Body of pancreas (tissue), 4 donors: Measurements from ENCODE around the gene VMAC. TPM values are rescaled to one million over a fixed set of nuclear protein-coding genes. Genes with fewer than 3 reads are reported as not detected.

Experiments used
- ATAC-seq: fragments of 150-250 bp; one replicate; pipeline ENCODE4 v1.9.1; 2016
- DNase-seq, 4 donors: peaks; one replicate each; pipeline ENCODE4 v3.0.0-alpha.2; 2019
- H3K27ac ChIP-seq, 4 donors: fragments of 200-600 bp; sonication (generic); 1 replicate in 3 of 4; 2 replicates in 1 of 4; pipeline versions ENCODE4 v1.5.1 to v1.6.1; 2016 to 2019; ENCODE audit warnings: mild to moderate bottlenecking in 1 of 4, mixed read lengths in 1 of 4, moderate library complexity in 1 of 4
- H3K27me3 ChIP-seq, 2 donors: fragments of 200-600 bp; sonication (generic); one replicate each; pipeline ENCODE4 v1.6.0; 2016; ENCODE audit warnings: mild to moderate bottlenecking in 1 of 2
- H3K36me3 ChIP-seq, 2 donors: fragments of 200-600 bp; sonication (generic); replicated peaks in 1 of 2; 2 replicates each; pipeline ENCODE4 v1.5.1; 2016; ENCODE audit warnings: low read depth in 2 of 2; ENCODE audit not compliant: insufficient read depth in 1 of 2
- H3K4me1 ChIP-seq: fragments of 200-600 bp; sonication (generic); one replicate; pipeline ENCODE4 v1.6.0; 2016
- H3K4me3 ChIP-seq, 2 donors: fragments of 200-600 bp; sonication (generic); 1 replicate in 1 of 2; 2 replicates in 1 of 2; pipeline ENCODE4 v1.5.1; 2016 to 2019
- H3K9me3 ChIP-seq, 3 donors: fragments of 200-600 bp; sonication (generic); 1 replicate in 2 of 3; 2 replicates in 1 of 3; pipeline ENCODE4 v1.5.1; 2016
- POLR2A ChIP-seq, 3 donors: fragments of 450-650 bp; IDR thresholded peaks; one replicate each; pipeline ENCODE4 v1.6.1; 2016; ENCODE audit warnings: antibody characterized with exemption in 3 of 3, mild to moderate bottlenecking in 2 of 3
- WGBS, 2 donors: methylation state at CpG; one replicate each; pipeline ENCODE4 v1.1.5; 2017; 5-methylcytosine and 5-hydroxymethylcytosine counted together
- intact Hi-C: fragments of 100-400 bp; cut with DNase I; formaldehyde crosslinking; loops from one replicate; pipeline ENCODE4 v1.15.1; 2023
- total RNA-seq, 2 donors: library from RNA; depleted of rRNA; stranded (reverse); fragments of >200 nt; gene quantifications; one replicate each; pipeline ENCODE4 v1.1.0, GENCODE V29; 2016
- TF ChIP-seq, protein P1 (sequence below), 7 experiments: fragments of 450-650 bp in 4 of 7; fragments of 200-600 bp in 3 of 7; sonication (generic) in 3 of 7; IDR thresholded peaks; one replicate each; pipeline ENCODE4 v1.5.1; 2016 to 2019; ENCODE audit warnings: antibody characterized with exemption in 7 of 7

The VMAC gene
- total RNA-seq, 2 donors from 2014 or later, result 12.5 to 15.3 TPM

GRCh38 chr19:5893296-5893903, 11.3 kb upstream of the VMAC start:
- 67 to 70% methylated on average over 11 to 13 of the region's 13 CpGs for WGBS, 2 donors

DNA sequence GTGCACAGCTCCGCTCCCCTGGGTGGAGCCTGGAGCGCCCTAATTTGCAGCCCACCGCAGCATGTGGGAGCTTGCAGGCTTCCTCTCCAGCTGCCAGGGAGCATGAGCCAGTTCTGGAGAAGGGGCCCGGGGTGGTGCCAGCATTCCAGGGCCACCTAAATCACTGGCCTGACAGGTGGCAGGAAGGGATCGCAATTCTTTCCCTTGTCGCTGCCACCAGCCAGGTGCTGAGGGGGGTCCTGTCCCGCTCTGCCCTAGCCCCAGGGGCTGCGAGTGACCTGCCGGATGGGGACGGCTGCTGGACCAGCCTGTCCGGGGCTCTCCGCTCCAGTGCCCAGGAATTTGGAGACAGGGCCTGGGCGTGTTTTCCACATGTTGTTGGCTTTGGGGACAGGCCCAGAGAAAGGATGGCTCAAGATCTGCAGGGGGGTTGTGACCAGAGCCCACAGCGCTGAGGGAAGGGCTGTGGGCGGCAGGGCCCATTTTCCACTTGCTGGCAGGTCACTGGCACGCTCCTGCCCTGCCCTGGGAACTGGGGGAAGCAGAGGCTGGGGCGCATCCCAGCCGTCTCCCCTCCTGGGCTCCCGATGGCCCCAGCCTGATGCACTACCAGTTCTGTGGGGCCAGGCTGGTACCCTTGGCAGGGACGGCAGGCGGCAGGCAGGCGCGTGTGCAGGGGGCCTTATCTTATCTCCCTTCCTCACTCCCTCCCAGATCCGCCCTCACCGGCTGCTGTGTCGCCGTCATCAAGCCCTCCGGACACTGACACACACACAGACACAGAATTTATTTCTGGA, 10.6 kb upstream of the VMAC start:
- H3K9me3 ChIP-seq, result no peaks in the 10 kb centered on the region
- ATAC-seq (no peak), DNase-seq (no peak)
- no peak overlapping the region for H3K4me3 ChIP-seq
- peaks cover 5 to 7% of the 10 kb centered on the region in 2 donors for H3K36me3 ChIP-seq
- H3K27ac ChIP-seq, result no peak overlapping the region
- intact Hi-C loops, result loop anchor here (5.0 kb wide), 1 partner anchor 87 kb away; the partner anchor contains the start of gene NRTN
- 60 to 68% methylated on average over 1 to 17 of the region's 28 CpGs for WGBS, 2 donors
- H3K4me1 ChIP-seq, result peaks cover 4% of the 10 kb centered on the region
- TF ChIP-seq POLR2A (IDR thresholded peaks at IDR 0.05), result no peak
- TF ChIP-seq, protein P1, sequence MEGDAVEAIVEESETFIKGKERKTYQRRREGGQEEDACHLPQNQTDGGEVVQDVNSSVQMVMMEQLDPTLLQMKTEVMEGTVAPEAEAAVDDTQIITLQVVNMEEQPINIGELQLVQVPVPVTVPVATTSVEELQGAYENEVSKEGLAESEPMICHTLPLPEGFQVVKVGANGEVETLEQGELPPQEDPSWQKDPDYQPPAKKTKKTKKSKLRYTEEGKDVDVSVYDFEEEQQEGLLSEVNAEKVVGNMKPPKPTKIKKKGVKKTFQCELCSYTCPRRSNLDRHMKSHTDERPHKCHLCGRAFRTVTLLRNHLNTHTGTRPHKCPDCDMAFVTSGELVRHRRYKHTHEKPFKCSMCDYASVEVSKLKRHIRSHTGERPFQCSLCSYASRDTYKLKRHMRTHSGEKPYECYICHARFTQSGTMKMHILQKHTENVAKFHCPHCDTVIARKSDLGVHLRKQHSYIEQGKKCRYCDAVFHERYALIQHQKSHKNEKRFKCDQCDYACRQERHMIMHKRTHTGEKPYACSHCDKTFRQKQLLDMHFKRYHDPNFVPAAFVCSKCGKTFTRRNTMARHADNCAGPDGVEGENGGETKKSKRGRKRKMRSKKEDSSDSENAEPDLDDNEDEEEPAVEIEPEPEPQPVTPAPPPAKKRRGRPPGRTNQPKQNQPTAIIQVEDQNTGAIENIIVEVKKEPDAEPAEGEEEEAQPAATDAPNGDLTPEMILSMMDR (IDR thresholded peaks at IDR 0.05), result no peak
- H3K27me3 ChIP-seq, result no peaks in the 10 kb centered on the region

More at GRCh38 chr19:5893296-5893903, 11.3 kb upstream of the VMAC start:
- ATAC-seq (no peak), DNase-seq (no peak)
- Histone ChIP-seq H3K9me3 (no peaks in the 10 kb centered on the region), H3K36me3 (peaks cover 5 to 7% of the 10 kb centered on the region in 2 donors), H3K27ac (no peak overlapping the region), H3K4me1 (peaks cover 4% of the 10 kb centered on the region), H3K4me3 (no peak overlapping the region), H3K27me3 (no peaks in the 10 kb centered on the region)
- intact Hi-C loops, result loop anchor here (5.0 kb wide), 1 partner anchor 86 kb away; the partner anchor contains the start of gene NRTN
- TF ChIP-seq POLR2A (IDR thresholded peaks at IDR 0.05), result no peak
- TF ChIP-seq, protein P1 (IDR thresholded peaks at IDR 0.05), result no peak

GRCh38 chr19:5894704-5895349, 9.8 kb upstream of the VMAC start:
- Histone ChIP-seq H3K36me3 (peaks cover 5 to 7% of the 10 kb centered on the region in 2 donors), H3K27ac (no peak overlapping the region), H3K4me3 (no peak overlapping the region), H3K9me3 (no peaks in the 10 kb centered on the region), H3K27me3 (no peaks in the 10 kb centered on the region), H3K4me1 (peaks cover 4% of the 10 kb centered on the region)
- intact Hi-C loops, result loop anchor here (5.0 kb wide), 1 partner anchor 88 kb away; the partner anchor contains the start of gene NRTN
- no peak for TF ChIP-seq POLR2A (IDR thresholded peaks at IDR 0.05)
- TF ChIP-seq, protein P1 (IDR thresholded peaks at IDR 0.05), result no peak
- no peak for DNase-seq
- no peak for ATAC-seq
- 83 to 91% methylated on average over 4 to 21 of the region's 28 CpGs for WGBS, 2 donors

- Histone ChIP-seq H3K27me3 (no peaks in the 10 kb centered on the region), H3K27ac (no peak overlapping the region), H3K36me3 (peaks cover 5 to 7% of the 10 kb centered on the region in 2 donors), H3K4me3 (no peak overlapping the region), H3K4me1 (peaks cover 4% of the 10 kb centered on the region), H3K9me3 (no peaks in the 10 kb centered on the region)
- DNase-seq (no peak), ATAC-seq (no peak)
- no peak for TF ChIP-seq POLR2A (IDR thresholded peaks at IDR 0.05)
- TF ChIP-seq, protein P1 (IDR thresholded peaks at IDR 0.05), result no peak
- WGBS, 2 donors, result 71% methylated on average over 11 of the region's 15 CpGs; no CpG with 5 or more reads in 1 of the 2 donors
- intact Hi-C loops, result no loop called here
Observed at GRCh38 chr19:5895409-5895808, 9.3 kb upstream of the VMAC start.
